Muscle layer of duodenum (tissue), 2 donors: ENCODE results near the gene GJB1.
"Not testable (repeated sequence)": the region's sequence is repeated elsewhere in the genome, so short reads cannot be mapped to it uniquely, and the experiment has no call there.

Experiments used
- H3K27ac ChIP-seq: one replicate; pipeline ENCODE4 v1.7.0; 2013; ENCODE audit warnings: mild to moderate bottlenecking, low read length
- H3K27me3 ChIP-seq: one replicate; pipeline ENCODE4 v1.7.0; 2013; ENCODE audit warnings: low read depth, mild to moderate bottlenecking, control low read depth, low read length
- H3K36me3 ChIP-seq, 2 donors: one replicate each; pipeline ENCODE4 v1.7.0; 2013; ENCODE audit warnings: low read length in 2 of 2, control low read depth in 1 of 2, mild to moderate bottlenecking in 1 of 2; ENCODE audit not compliant: insufficient read depth in 2 of 2, control insufficient read depth in 1 of 2
- H3K4me1 ChIP-seq, 2 donors: one replicate each; pipeline ENCODE4 v1.7.0; 2013; ENCODE audit warnings: low read length in 2 of 2, mild to moderate bottlenecking in 2 of 2, control low read depth in 1 of 2, moderate library complexity in 1 of 2; ENCODE audit not compliant: insufficient read depth in 2 of 2, control insufficient read depth in 1 of 2
- H3K4me3 ChIP-seq, 2 donors: one replicate each; pipeline ENCODE4 v1.7.0; 2013; ENCODE audit warnings: low read length in 2 of 2, low read depth in 1 of 2, mild to moderate bottlenecking in 1 of 2
- H3K9me3 ChIP-seq, 2 donors: one replicate each; pipeline ENCODE4 v1.7.0; 2013; ENCODE audit warnings: low read length in 2 of 2, control low read depth in 1 of 2, mild to moderate bottlenecking in 1 of 2; ENCODE audit not compliant: control insufficient read depth in 1 of 2
- donor health status: healthy.

Gene GJB1

GRCh38 chrX:71222929-71223328 lies at the start of gene GJB1:
Gene GJB1 (plus strand): TSS chrX:71223224. CDS start chrX:71223708, 484 bp downstream.
- H3K4me1 ChIP-seq: no peaks in the 10 kb centered on the region
- no peak within 1 kb of the TSS for H3K27ac ChIP-seq
- no peak within 1 kb of the TSS for H3K4me3 ChIP-seq
- no peaks in the 10 kb centered on the region for H3K9me3 ChIP-seq
- no peaks in the 10 kb centered on the region for H3K27me3 ChIP-seq
- H3K36me3 ChIP-seq: no peaks in the 10 kb centered on the region

GRCh38 chrX:71173440-71173839 lies 49.6 kb upstream of the GJB1 start:
- Histone ChIP-seq H3K4me3 (no peak overlapping the region), H3K27me3 (no peaks in the 10 kb centered on the region), H3K4me1 (no peaks in the 10 kb centered on the region), H3K9me3 (no peaks in the 10 kb centered on the region), H3K27ac (no peak overlapping the region), H3K36me3 (no peaks in the 10 kb centered on the region)

- H3K4me1 ChIP-seq: no peaks in the 10 kb centered on the region
- H3K36me3 ChIP-seq: no peaks in the 10 kb centered on the region
- H3K27ac ChIP-seq: no peak overlapping the region
- no peaks in the 10 kb centered on the region for H3K27me3 ChIP-seq
- H3K4me3 ChIP-seq: no peak overlapping the region
- H3K9me3 ChIP-seq: no peaks in the 10 kb centered on the region
Measured at GRCh38 chrX:71174795-71175194, 48.2 kb upstream of the GJB1 start.

- Histone ChIP-seq H3K36me3 (no peaks in the 10 kb centered on the region), H3K27me3 (no peaks in the 10 kb centered on the region), H3K9me3 (no peaks in the 10 kb centered on the region), H3K4me1 (no peaks in the 10 kb centered on the region), H3K27ac (no peak overlapping the region), H3K4me3 (no peak overlapping the region)
Measured at GRCh38 chrX:71175531-71175930, 47.5 kb upstream of the GJB1 start.

- Histone ChIP-seq H3K4me3 (no peak overlapping the region), H3K9me3 (no peaks in the 10 kb centered on the region), H3K27ac (no peak overlapping the region), H3K36me3 (no peaks in the 10 kb centered on the region), H3K27me3 (no peaks in the 10 kb centered on the region), H3K4me1 (no peaks in the 10 kb centered on the region)
Measured at GRCh38 chrX:71177327-71177726, 45.7 kb upstream of the GJB1 start.

- Histone ChIP-seq H3K36me3 (no peaks in the 10 kb centered on the region), H3K27ac (no peak overlapping the region), H3K4me1 (no peaks in the 10 kb centered on the region)
Measured at GRCh38 chrX:71178908-71179307, 44.1 kb upstream of the GJB1 start.

GRCh38 chrX:71180579-71181265 lies 42.3 kb upstream of the GJB1 start:
- H3K36me3 ChIP-seq, H3K4me1 ChIP-seq, H3K9me3 ChIP-seq, H3K27ac ChIP-seq, H3K4me3 ChIP-seq, H3K27me3 ChIP-seq: not testable (repeated sequence)

More at GRCh38 chrX:71178908-71179307, 44.1 kb upstream of the GJB1 start:
- H3K4me3 ChIP-seq: no peak overlapping the region
- H3K27me3 ChIP-seq: no peaks in the 10 kb centered on the region
- no peaks in the 10 kb centered on the region for H3K9me3 ChIP-seq

- no peaks in the 10 kb centered on the region for H3K36me3 ChIP-seq
- peak overlapping the region; percentile 60 to 71 for H3K4me3 ChIP-seq
- H3K9me3 ChIP-seq: no peaks in the 10 kb centered on the region
- H3K27ac ChIP-seq: peak overlapping the region; percentile 97
- no peaks in the 10 kb centered on the region for H3K27me3 ChIP-seq
- H3K4me1 ChIP-seq: no peaks in the 10 kb centered on the region
Measured at GRCh38 chrX:71181558-71181909, 41.5 kb upstream of the GJB1 start.

- Histone ChIP-seq H3K9me3 (no peaks in the 10 kb centered on the region), H3K36me3 (no peaks in the 10 kb centered on the region), H3K4me1 (no peaks in the 10 kb centered on the region), H3K27me3 (no peaks in the 10 kb centered on the region), H3K27ac (peak overlapping the region; percentile 97), H3K4me3 (peak overlapping the region; percentile 60 to 71)
Measured at GRCh38 chrX:71181910-71182799, 40.9 kb upstream of the GJB1 start.

GRCh38 chrX:71182871-71183270 lies 40.2 kb upstream of the GJB1 start:
- H3K4me1 ChIP-seq: no peaks in the 10 kb centered on the region
- H3K27me3 ChIP-seq: no peaks in the 10 kb centered on the region
- H3K4me3 ChIP-seq: peak overlapping the region; percentile 52 to 55
- peak overlapping the region; percentile 97 for H3K27ac ChIP-seq
- no peaks in the 10 kb centered on the region for H3K9me3 ChIP-seq
- no peaks in the 10 kb centered on the region for H3K36me3 ChIP-seq

- H3K4me1 ChIP-seq: no peaks in the 10 kb centered on the region
- no peaks in the 10 kb centered on the region for H3K9me3 ChIP-seq
- peak overlapping the region; percentile 97 for H3K27ac ChIP-seq
- no peaks in the 10 kb centered on the region for H3K36me3 ChIP-seq
- H3K27me3 ChIP-seq: no peaks in the 10 kb centered on the region
- no peak overlapping the region for H3K4me3 ChIP-seq
Measured at GRCh38 chrX:71183341-71183740, 39.7 kb upstream of the GJB1 start.
